HepG2 (cell line): ENCODE data around the gene TAF8. TPM values are rescaled to one million over a fixed set of nuclear protein-coding genes. Genes with fewer than 3 reads are reported as not detected.
A peak's percentile ranks its signal among the peaks of the same experiment; 100 is the strongest.

ENCODE experiments used
- AFF4 ChIP-seq: sonication (generic); formaldehyde crosslinking; IDR thresholded peaks from 2 replicates; pipeline ENCODE4 v1.4.0; 2020; ENCODE audit warnings: missing genetic modification reagents
- ATM ChIP-seq: fragments of 450-650 bp; IDR thresholded peaks from 2 replicates; pipeline ENCODE4 v1.7.1; 2017; ENCODE audit warnings: mild to moderate bottlenecking, borderline replicate concordance
- CAMTA2 ChIP-seq: sonication (generic); formaldehyde crosslinking; IDR thresholded peaks from 2 replicates; pipeline ENCODE4 v1.4.0; 2020; ENCODE audit warnings: mild to moderate bottlenecking, missing genetic modification reagents, borderline replicate concordance
- CEBPG ChIP-seq: IDR thresholded peaks from 2 replicates; pipeline ENCODE4 v1.6.1; 2016
- GABPB1 ChIP-seq: IDR thresholded peaks from 2 replicates; pipeline ENCODE4 v1.6.1; 2016; ENCODE audit warnings: mild to moderate bottlenecking, missing genetic modification reagents, moderate library complexity, missing compliant biosample characterization
- HCFC1 ChIP-seq: fragments of 150-350 bp; IDR thresholded peaks from 2 replicates; pipeline ENCODE4 v1.6.1; 2014; ENCODE audit warnings: low read depth, low read length
- HDAC1 ChIP-seq: sonication (generic); formaldehyde crosslinking; IDR thresholded peaks from 2 replicates; pipeline ENCODE4 v1.5.1; 2020; ENCODE audit warnings: mild to moderate bottlenecking, missing genetic modification reagents
- HIC2 ChIP-seq: sonication (generic); formaldehyde crosslinking; IDR thresholded peaks from 2 replicates; pipeline ENCODE4 v1.9.0; 2022; ENCODE audit warnings: low read depth, missing genetic modification reagents
- HMG20A ChIP-seq: IDR thresholded peaks from 2 replicates; pipeline ENCODE4 v1.6.1; 2016; ENCODE audit warnings: borderline replicate concordance
- IKZF5 ChIP-seq: IDR thresholded peaks from 2 replicates; pipeline ENCODE4 v1.6.1; 2018; ENCODE audit warnings: missing genetic modification reagents, mild to moderate bottlenecking, missing compliant biosample characterization
- KDM4B ChIP-seq: sonication (generic); formaldehyde crosslinking; IDR thresholded peaks from 2 replicates; pipeline ENCODE4 v1.4.0; 2020; ENCODE audit warnings: missing genetic modification reagents
- KDM5B ChIP-seq: sonication (generic); formaldehyde crosslinking; IDR thresholded peaks from 2 replicates; pipeline ENCODE4 v1.4.0; 2020; ENCODE audit warnings: missing genetic modification reagents, mild to moderate bottlenecking, borderline replicate concordance
- MTA1 ChIP-seq: sonication (generic); formaldehyde crosslinking; IDR thresholded peaks from 2 replicates; pipeline ENCODE4 v1.4.0; 2020; ENCODE audit warnings: missing genetic modification reagents, mild to moderate bottlenecking, borderline replicate concordance
- RFX5 ChIP-seq: IDR thresholded peaks from 2 replicates; pipeline ENCODE4 v1.6.1; 2011; ENCODE audit warnings: low read depth, low read length, improper control_type of control experiment
- TEAD3 ChIP-seq: optimal IDR thresholded peaks from 2 replicates; pipeline ENCODE3; 2016; ENCODE audit warnings: borderline replicate concordance
- YEATS4 ChIP-seq: sonication (generic); formaldehyde crosslinking; IDR thresholded peaks from 2 replicates; pipeline ENCODE4 v1.4.0; 2020; ENCODE audit warnings: missing genetic modification reagents, borderline replicate concordance
- ZBTB4 ChIP-seq: sonication (generic); formaldehyde crosslinking; IDR thresholded peaks from 2 replicates; pipeline ENCODE4 v1.4.0; 2020; ENCODE audit warnings: missing genetic modification reagents, mild to moderate bottlenecking, borderline replicate concordance
- ZNF431 ChIP-seq: sonication (generic); formaldehyde crosslinking; IDR thresholded peaks from 2 replicates; pipeline ENCODE4 v1.9.0; 2022; ENCODE audit warnings: missing genetic modification reagents, low read depth, mild to moderate bottlenecking, borderline replicate concordance
- ZNF782 ChIP-seq: sonication (generic); formaldehyde crosslinking; IDR thresholded peaks from 2 replicates; pipeline ENCODE4 v1.4.0; 2020; ENCODE audit warnings: missing genetic modification reagents, mild to moderate bottlenecking, borderline replicate concordance
- polyA plus RNA-seq, 8 experiments: library from polyadenylated mRNA; depleted of rRNA in 3 of 8; stranded (reverse) in 7 of 8; unstranded in 1 of 8; fragments of >200 nt; fragmentation: Illumina TruSeq in 4 of 8; extraction: Trizol in 4 of 8; gene quantifications; 2 replicates each; pipeline versions ENCODE4 v1.2.1 to v1.2.3, GENCODE V29; 2011 to 2016; ENCODE audit warnings: low read depth in 4 of 8, missing spikeins in 1 of 8, mixed read lengths in 1 of 8; ENCODE audit not compliant: insufficient read depth in 1 of 8
- total RNA-seq, 5 experiments: library from RNA; depleted of rRNA; stranded (reverse); fragments of >200 nt; fragmentation: Illumina TruSeq; extraction: Trizol; gene quantifications; 2 replicates each; pipeline ENCODE4 v1.2.3, GENCODE V29; 2016; ENCODE audit warnings: low read depth in 1 of 5

Gene TAF8
- total and polyA plus RNA-seq, 2 of the 13 experiments (the other 11 are each of a cell fraction or from before 2014, with no cell fraction given) = 25.2 to 25.8 TPM

- TF ChIP-seq ZNF782 (CRISPR knock-in tag) (peak; percentile 1; the same call in 1 of the 2 replicates), KDM5B (0 out of 2 replicates have a peak, but pooled peaks have one; percentile 6), ZBTB4 (CRISPR knock-in tag) (no peak), AFF4 (CRISPR knock-in tag) (no peak), IKZF5 (CRISPR knock-in tag) (peak; percentile 29; the same call in 1 of the 2 replicates), HCFC1 (no peak), YEATS4 (peak; percentile 34; the same call in 1 of the 2 replicates), MTA1 (CRISPR knock-in tag) (0 out of 2 replicates have a peak, but pooled peaks have one; percentile 58), TEAD3 (peak; percentile 43), RFX5 (no peak), CAMTA2 (CRISPR knock-in tag) (0 out of 2 replicates have a peak, but pooled peaks have one; percentile 35), ZNF431 (CRISPR knock-in tag) (no peak), GABPB1 (peak; percentile 49), KDM4B (CRISPR knock-in tag) (no peak), ATM (no peak), HIC2 (CRISPR knock-in tag) (0 out of 2 replicates have a peak, but pooled peaks have one; percentile 57), HMG20A (CRISPR knock-in tag) (no peak), HDAC1 (CRISPR knock-in tag) (peak; percentile 40; the same call in 1 of the 2 replicates), CEBPG (CRISPR knock-in tag) (no peak)
Observed at GRCh38 chr6:42106112-42107023, 56.0 kb downstream of the TAF8 start (continued).
